Bronchial epithelial cell (primary cell): Measurements from ENCODE around the gene RABEP1. TPM values are rescaled to one million over a fixed set of nuclear protein-coding genes. Genes with fewer than 3 reads are reported as not detected.

ENCODE experiments used
- DNase-seq: peaks from one replicate; pipeline ENCODE4 v3.0.0-alpha.2; 2010; ENCODE audit warnings: low read depth
- FAIRE-seq: peaks from 2 replicates; lab custom pipeline; 2011; peaks lifted over from hg19 to GRCh38; lab: Jason Lieb, UNC
- H3K27me3 ChIP-seq: 2 replicates; pipeline ENCODE4 v1.5.1; 2011; ENCODE audit warnings: low read length; ENCODE audit not compliant: control insufficient read depth, insufficient read depth
- H3K36me3 ChIP-seq: 2 replicates; pipeline ENCODE4 v1.5.1; 2011; ENCODE audit warnings: low read length; ENCODE audit not compliant: control insufficient read depth, insufficient read depth
- H3K4me3 ChIP-seq: 2 replicates; pipeline ENCODE4 v1.5.1; 2011; ENCODE audit warnings: mild to moderate bottlenecking, low read depth, low read length, control low read depth
- total RNA-seq: library from RNA; depleted of rRNA; stranded (reverse); fragments of >200 nt; gene quantifications from 2 replicates; pipeline ENCODE4 v1.2.1, GENCODE V29; 2014
- TF ChIP-seq, protein P1 (sequence below): IDR thresholded peaks from 2 replicates; pipeline ENCODE4 v1.5.1; 2011; ENCODE audit warnings: mild to moderate bottlenecking, moderate library complexity, low read length, control low read depth, inconsistent platforms; ENCODE audit not compliant: insufficient read depth, severe bottlenecking

Gene RABEP1
- total RNA-seq, 1 donor from 2014 or later = 41.1 TPM

GRCh38 chr17:5352681-5353289 lies 70.7 kb downstream of the RABEP1 start:
- Histone ChIP-seq H3K4me3 (no peak overlapping the region), H3K27me3 (no peaks in the 10 kb centered on the region), H3K36me3 (peaks cover 5% of the 10 kb centered on the region)
- FAIRE-seq (no peak), DNase-seq (peak; percentile 25)
- TF ChIP-seq, protein P1, sequence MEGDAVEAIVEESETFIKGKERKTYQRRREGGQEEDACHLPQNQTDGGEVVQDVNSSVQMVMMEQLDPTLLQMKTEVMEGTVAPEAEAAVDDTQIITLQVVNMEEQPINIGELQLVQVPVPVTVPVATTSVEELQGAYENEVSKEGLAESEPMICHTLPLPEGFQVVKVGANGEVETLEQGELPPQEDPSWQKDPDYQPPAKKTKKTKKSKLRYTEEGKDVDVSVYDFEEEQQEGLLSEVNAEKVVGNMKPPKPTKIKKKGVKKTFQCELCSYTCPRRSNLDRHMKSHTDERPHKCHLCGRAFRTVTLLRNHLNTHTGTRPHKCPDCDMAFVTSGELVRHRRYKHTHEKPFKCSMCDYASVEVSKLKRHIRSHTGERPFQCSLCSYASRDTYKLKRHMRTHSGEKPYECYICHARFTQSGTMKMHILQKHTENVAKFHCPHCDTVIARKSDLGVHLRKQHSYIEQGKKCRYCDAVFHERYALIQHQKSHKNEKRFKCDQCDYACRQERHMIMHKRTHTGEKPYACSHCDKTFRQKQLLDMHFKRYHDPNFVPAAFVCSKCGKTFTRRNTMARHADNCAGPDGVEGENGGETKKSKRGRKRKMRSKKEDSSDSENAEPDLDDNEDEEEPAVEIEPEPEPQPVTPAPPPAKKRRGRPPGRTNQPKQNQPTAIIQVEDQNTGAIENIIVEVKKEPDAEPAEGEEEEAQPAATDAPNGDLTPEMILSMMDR = no peak

DNA sequence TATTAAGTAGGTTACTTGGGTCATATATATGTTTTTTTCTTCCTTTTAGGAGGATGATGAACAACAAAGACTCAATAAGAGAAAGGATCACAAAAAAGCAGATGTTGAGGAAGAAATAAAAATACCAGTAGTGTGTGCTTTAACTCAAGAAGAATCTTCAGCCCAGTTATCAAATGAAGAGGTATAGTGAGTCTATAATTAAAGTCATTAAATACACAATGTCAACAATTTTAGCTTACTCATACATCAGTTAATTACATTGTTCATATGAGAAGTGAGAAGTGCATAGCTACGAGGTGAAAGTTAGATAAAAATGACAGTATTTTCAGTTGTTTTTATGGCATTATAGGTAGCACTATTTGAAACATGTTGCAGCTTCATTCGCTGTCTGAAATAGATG lies 72.2 kb downstream of the RABEP1 start:
- no peak for FAIRE-seq
- Histone ChIP-seq H3K4me3 (no peak overlapping the region), H3K27me3 (no peaks in the 10 kb centered on the region), H3K36me3 (peaks cover 7% of the 10 kb centered on the region)
- TF ChIP-seq, protein P1 = no peak
- DNase-seq = no peak

DNA sequence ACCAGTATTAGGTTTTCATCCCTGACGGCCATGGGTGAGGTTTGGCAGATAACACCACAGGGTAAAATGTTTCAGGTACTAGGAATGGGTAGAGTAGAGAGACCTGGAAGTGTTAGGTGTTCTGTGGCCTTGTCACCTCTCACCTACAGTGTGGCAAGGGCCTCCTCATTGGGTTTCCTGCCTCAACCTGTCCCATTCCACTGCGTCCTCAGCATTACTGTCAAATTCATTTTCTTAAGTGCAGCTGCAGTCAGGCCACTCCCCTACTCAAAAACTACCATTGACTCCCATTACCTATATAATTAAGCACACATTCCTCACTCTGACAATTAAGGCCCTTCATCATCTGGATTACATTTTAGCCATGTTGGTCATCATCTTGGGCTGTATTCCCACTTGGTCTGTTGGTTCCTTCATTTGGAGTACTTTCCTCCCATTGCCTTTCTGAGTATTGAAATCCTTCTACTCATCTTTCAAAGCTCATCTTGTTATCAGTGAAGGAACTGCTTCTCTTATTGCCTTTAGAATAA lies 72.9 kb downstream of the RABEP1 start:
- FAIRE-seq (peak; percentile 50), DNase-seq (peak; percentile 68)
- H3K27me3 ChIP-seq = no peaks in the 10 kb centered on the region
- TF ChIP-seq, protein P1 = no peak
- H3K36me3 ChIP-seq = peaks cover 7% of the 10 kb centered on the region
- no peak overlapping the region for H3K4me3 ChIP-seq

DNA sequence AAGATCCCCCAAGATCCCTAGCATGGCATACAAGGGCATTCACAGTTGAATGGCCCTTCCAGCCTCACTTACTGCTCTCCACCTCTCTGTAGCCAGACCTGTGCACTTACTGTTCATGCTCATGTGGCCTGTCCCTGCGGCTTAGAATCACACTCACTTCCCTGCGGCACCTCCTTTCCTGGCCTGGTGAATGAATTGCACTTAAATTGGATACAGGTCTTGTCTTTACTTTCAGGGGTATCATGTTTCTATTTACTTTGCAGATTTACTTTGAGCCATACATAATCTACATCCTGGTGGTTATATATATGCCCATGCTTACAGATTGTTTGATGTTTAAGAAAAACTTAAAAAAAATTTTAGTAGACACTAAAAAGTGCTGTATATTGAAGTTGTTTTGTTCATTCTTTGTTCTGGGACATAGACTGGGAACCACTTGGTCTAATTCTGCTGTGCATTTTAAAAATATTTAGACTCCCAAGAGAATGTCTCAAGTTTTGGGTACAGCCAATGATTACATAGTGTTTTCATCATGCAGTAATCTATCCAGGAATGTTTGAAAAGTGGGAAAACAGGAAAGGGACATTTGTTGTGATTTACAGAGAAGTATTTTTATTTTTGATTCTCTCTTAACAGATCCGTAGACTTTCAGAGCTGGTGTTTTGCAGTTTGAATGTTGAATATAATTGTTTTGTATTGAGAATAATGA lies 73.5 kb downstream of the RABEP1 start:
- TF ChIP-seq, protein P1 = no peak
- DNase-seq = peak; percentile 74
- FAIRE-seq = no peak
- Histone ChIP-seq H3K4me3 (no peak overlapping the region), H3K36me3 (peaks cover 5% of the 10 kb centered on the region), H3K27me3 (no peaks in the 10 kb centered on the region)

DNA sequence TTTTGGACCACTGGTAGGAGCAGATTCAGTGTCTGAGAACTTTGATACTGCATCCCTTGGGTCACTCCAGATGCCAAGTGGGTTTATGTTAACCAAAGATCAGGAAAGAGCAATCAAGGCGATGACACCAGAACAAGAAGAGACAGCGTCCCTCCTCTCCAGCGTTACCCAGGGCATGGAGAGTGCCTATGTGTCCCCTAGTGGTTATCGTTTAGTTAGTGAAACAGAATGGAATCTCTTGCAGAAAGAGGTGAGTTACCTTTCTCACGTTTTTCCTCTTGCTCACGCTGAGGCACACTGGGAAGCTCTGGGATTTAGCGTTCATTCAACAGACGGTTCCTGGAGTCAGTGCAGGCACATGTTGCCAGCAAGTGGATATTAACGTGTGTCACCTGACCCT lies 79.3 kb downstream of the RABEP1 start:
- H3K36me3 ChIP-seq = peaks cover 10% of the 10 kb centered on the region
- peak; percentile 86 for FAIRE-seq
- TF ChIP-seq, protein P1 = no peak

More for the DNA sequence above, 79.3 kb downstream of the RABEP1 start:
- H3K27me3 ChIP-seq = no peaks in the 10 kb centered on the region
- H3K4me3 ChIP-seq = no peak overlapping the region
- DNase-seq = no peak
